BJ (cell line): ENCODE measurements around the gene TOB1. TPM values are rescaled to one million over a fixed set of nuclear protein-coding genes. Genes with fewer than 3 reads are reported as not detected.

Source experiments
- CTCF ChIA-PET: fragments of 350-600 bp; formaldehyde crosslinking; extraction: SDS; loops from one replicate; lab custom pipeline; 2021; ENCODE audit warnings: antibody characterized with exemption, inconsistent platforms; lab: Yijun Ruan, JAX
- POLR2A ChIA-PET: fragments of 300-600 bp; sonication (Branson Sonifier 250); formaldehyde crosslinking; extraction: SDS; loops from one replicate; lab custom pipeline; 2021; ENCODE audit warnings: antibody characterized with exemption; lab: Charles Lee
- DNase-seq: peaks from one replicate; pipeline ENCODE4 v3.0.0-alpha.2; 2011; ENCODE audit warnings: low read depth
- H3K27me3 ChIP-seq: 2 replicates; pipeline ENCODE4 v1.6.0; 2011; ENCODE audit warnings: low read length; ENCODE audit not compliant: control insufficient read depth, insufficient read depth
- H3K36me3 ChIP-seq: 2 replicates; pipeline ENCODE4 v1.5.1; 2011; ENCODE audit warnings: low read length; ENCODE audit not compliant: control insufficient read depth, insufficient read depth
- H3K4me3 ChIP-seq: 2 replicates; pipeline ENCODE4 v1.5.1; 2011; ENCODE audit warnings: low read depth, mild to moderate bottlenecking, control low read depth, low read length
- CTCF ChIP-seq: IDR thresholded peaks from 2 replicates; pipeline ENCODE4 v1.5.1; 2011; ENCODE audit warnings: low read depth, mild to moderate bottlenecking, control low read depth, inconsistent platforms, low read length, moderate library complexity; ENCODE audit not compliant: insufficient read depth
- polyA plus RNA-seq: library from polyadenylated mRNA; depleted of rRNA; stranded (reverse); fragments of >200 nt; gene quantifications from 2 replicates; pipeline ENCODE4 v1.2.3, GENCODE V29; 2011

The TOB1 gene
- polyA plus RNA-seq, 1 experiment, result 16.1 TPM

GRCh38 chr17:50905460-50905803 is 39.3 kb upstream of the TOB1 start:
- POLR2A ChIA-PET, result no interaction called here
- H3K27me3 ChIP-seq, result no peaks in the 10 kb centered on the region; the same call in 1 of the 2 replicates
- H3K4me3 ChIP-seq, result no peak overlapping the region
- no peak for TF ChIP-seq CTCF
- H3K36me3 ChIP-seq, result no peaks in the 10 kb centered on the region
- CTCF ChIA-PET, result interaction anchor here (0.5 to 1.6 kb wide), 2 partner anchors 9 to 90 kb away, joined by 3 to 5 read pairs; no protein-coding TSS in a partner anchor
- DNase-seq, result no peak

- Histone ChIP-seq H3K36me3 (no peaks in the 10 kb centered on the region), H3K4me3 (no peak overlapping the region), H3K27me3 (no peaks in the 10 kb centered on the region; the same call in none of the 2 replicates)
- DNase-seq, result no peak
- POLR2A ChIA-PET, result no interaction called here
- no peak for TF ChIP-seq CTCF
- CTCF ChIA-PET, result interaction anchor here (0.5 to 1.6 kb wide), 2 partner anchors 8 to 89 kb away, joined by 3 to 5 read pairs; no protein-coding TSS in a partner anchor
Measured at GRCh38 chr17:50904518-50905459, 38.6 kb upstream of the TOB1 start.

- ChIA-PET CTCF (no interaction called here), POLR2A (interaction anchor here (0.6 kb wide), 1 partner anchor 12 kb away, joined by 9 read pairs; no protein-coding TSS in a partner anchor)
- no peak for DNase-seq
- no peak for TF ChIP-seq CTCF
- Histone ChIP-seq H3K36me3 (no peaks in the 10 kb centered on the region), H3K4me3 (no peak overlapping the region), H3K27me3 (no peaks in the 10 kb centered on the region; the same call in 1 of the 2 replicates)
Measured at GRCh38 chr17:50903604-50904517, 37.7 kb upstream of the TOB1 start.

- no peaks in the 10 kb centered on the region for H3K36me3 ChIP-seq
- H3K4me3 ChIP-seq, result no peak overlapping the region
- POLR2A ChIA-PET, result interaction anchor here (0.6 kb wide), 1 partner anchor 11 kb away, joined by 9 read pairs; no protein-coding TSS in a partner anchor
- H3K27me3 ChIP-seq, result no peaks in the 10 kb centered on the region; the same call in 1 of the 2 replicates
- CTCF ChIA-PET, result no interaction called here
- no peak for DNase-seq
- TF ChIP-seq CTCF, result no peak
Measured at GRCh38 chr17:50902372-50903353, 36.5 kb upstream of the TOB1 start.
